Measurements from ENCODE around the gene SFSWAP. TPM values are rescaled to one million over a fixed set of nuclear protein-coding genes. Genes with fewer than 3 reads are reported as not detected.

SFSWAP gene
- total RNA-seq, 1 donor from 2014 or later, result 36.1 TPM

Other genes with a start within 250 kb of the SFSWAP start
- gene MMP17, start 117.3 kb downstream of the SFSWAP start, total RNA-seq, result 4.7 TPM
- gene ULK1, start 183.5 kb downstream of the SFSWAP start, total RNA-seq, result 19.4 TPM
- gene PUS1, start 218.2 kb downstream of the SFSWAP start, total RNA-seq, result 38.1 TPM
- 43.2 TPM for gene EP400, start 238.9 kb downstream of the SFSWAP start, total RNA-seq